OCI-LY1 (cell line): ENCODE data around the gene GOLGB1.
"Not testable (repeated sequence)": the region's sequence is repeated elsewhere in the genome, so short reads cannot be mapped to it uniquely, and the experiment has no call there.

Experiments used
- H2AFZ ChIP-seq: fragments of 200-600 bp; sonication (generic), shearing (Covaris generic); 2 replicates; pipeline ENCODE4 v1.6.0; 2014; ENCODE audit warnings: antibody characterized with exemption, mild to moderate bottlenecking, low read length
- H3F3A ChIP-seq: fragments of 200-600 bp; sonication (generic), shearing (Covaris generic); 2 replicates; pipeline ENCODE4 v1.6.0; 2014; ENCODE audit warnings: mild to moderate bottlenecking, antibody characterized with exemption, low read length, moderate library complexity; ENCODE audit not compliant: insufficient read depth
- H3K27ac ChIP-seq: fragments of 200-600 bp; sonication (generic); 2 replicates; pipeline ENCODE4 v1.5.1; 2014; ENCODE audit warnings: low read length, mixed run types, mild to moderate bottlenecking, low read depth; ENCODE audit not compliant: poor library complexity, severe bottlenecking
- H3K27me3 ChIP-seq: fragments of 200-600 bp; sonication (generic); 2 replicates; pipeline ENCODE4 v1.6.0; 2014; ENCODE audit warnings: antibody characterized with exemption, mild to moderate bottlenecking, low read length, moderate library complexity; ENCODE audit not compliant: insufficient read depth
- H3K36me3 ChIP-seq: fragments of 200-600 bp; sonication (generic); 2 replicates; pipeline ENCODE4 v1.6.1; 2014; ENCODE audit warnings: mild to moderate bottlenecking, antibody characterized with exemption, low read length, moderate library complexity, mixed read lengths; ENCODE audit not compliant: insufficient read depth
- H3K4me1 ChIP-seq: fragments of 200-600 bp; sonication (generic); 2 replicates; pipeline ENCODE4 v1.5.1; 2014; ENCODE audit warnings: mild to moderate bottlenecking, low read length, moderate library complexity; ENCODE audit not compliant: insufficient read depth, severe bottlenecking
- H3K4me2 ChIP-seq: fragments of 200-600 bp; sonication (generic), shearing (Covaris generic); 2 replicates; pipeline ENCODE4 v1.6.1; 2014; ENCODE audit warnings: low read length
- H3K4me3 ChIP-seq: fragments of 200-600 bp; sonication (generic); 2 replicates; pipeline ENCODE4 v1.5.1; 2014; ENCODE audit warnings: low read length, low read depth, mild to moderate bottlenecking, mixed read lengths; ENCODE audit not compliant: poor library complexity, severe bottlenecking
- H3K79me2 ChIP-seq: fragments of 200-600 bp; shearing (Covaris generic); 2 replicates; pipeline ENCODE4 v1.6.1; 2016; ENCODE audit warnings: mixed run types, low read length, mixed read lengths; ENCODE audit not compliant: insufficient read depth
- H3K9ac ChIP-seq: fragments of 200-600 bp; sonication (generic), shearing (Covaris generic); 2 replicates; pipeline ENCODE4 v1.6.1; 2014; ENCODE audit warnings: mild to moderate bottlenecking, low read length, mixed read lengths
- H3K9me2 ChIP-seq: fragments of 200-600 bp; sonication (generic), shearing (Covaris generic); 2 replicates; pipeline ENCODE4 v1.6.1; 2014; ENCODE audit warnings: low read depth, mild to moderate bottlenecking, low read length, mixed read lengths
- H3K9me3 ChIP-seq: fragments of 200-600 bp; shearing (Covaris generic); 2 replicates; pipeline ENCODE4 v1.6.1; 2014; ENCODE audit warnings: low read length, mixed read lengths
- H4K20me1 ChIP-seq: fragments of 200-600 bp; sonication (generic), shearing (Covaris generic); 2 replicates; pipeline ENCODE4 v1.6.0; 2016; ENCODE audit warnings: mild to moderate bottlenecking, low read length; ENCODE audit not compliant: insufficient read depth
- CTCF ChIP-seq: fragments of 200-600 bp; sonication (generic), shearing (Covaris generic); IDR thresholded peaks from 2 replicates; pipeline ENCODE4 v1.5.1; 2017; ENCODE audit warnings: mild to moderate bottlenecking, antibody characterized with exemption, low read length, moderate library complexity, mixed read lengths
- EZH2 ChIP-seq: fragments of 200-600 bp; sonication (generic), shearing (Covaris generic); IDR thresholded peaks from 2 replicates; pipeline ENCODE4 v1.8.0; 2017; ENCODE audit warnings: borderline replicate concordance, mixed run types, mild to moderate bottlenecking, antibody characterized with exemption, low read length, moderate library complexity, mixed read lengths

GOLGB1 gene

GRCh38 chr3:121794264-121794983 lies 44.9 kb upstream of the GOLGB1 start:
- no peak overlapping the region for H3K4me2 ChIP-seq
- H3K4me1 ChIP-seq = peaks cover 20% of the 10 kb centered on the region
- no peaks in the 10 kb centered on the region for H3K79me2 ChIP-seq
- H3F3A ChIP-seq = no peaks in the 10 kb centered on the region
- no peaks in the 10 kb centered on the region for H3K9me3 ChIP-seq
- H3K36me3 ChIP-seq = peaks cover 70% of the 10 kb centered on the region
- TF ChIP-seq CTCF (no peak), EZH2 (no peak)
- H3K27me3 ChIP-seq = no peaks in the 10 kb centered on the region
- H2AFZ ChIP-seq = no peak overlapping the region
- H3K9me2 ChIP-seq = no peaks in the 10 kb centered on the region
- no peaks in the 10 kb centered on the region for H4K20me1 ChIP-seq
- no peak overlapping the region for H3K4me3 ChIP-seq
- H3K9ac ChIP-seq = no peak overlapping the region
- H3K27ac ChIP-seq = no peak overlapping the region

- Histone ChIP-seq H3F3A (no peaks in the 10 kb centered on the region), H3K9me3 (no peaks in the 10 kb centered on the region), H3K9me2 (no peaks in the 10 kb centered on the region), H3K4me2 (no peak overlapping the region), H3K79me2 (no peaks in the 10 kb centered on the region), H3K4me1 (peaks cover 20% of the 10 kb centered on the region), H4K20me1 (no peaks in the 10 kb centered on the region), H3K27ac (no peak overlapping the region), H3K9ac (no peak overlapping the region), H3K36me3 (peaks cover 71% of the 10 kb centered on the region), H3K27me3 (no peaks in the 10 kb centered on the region), H3K4me3 (no peak overlapping the region), H2AFZ (no peak overlapping the region)
- no peak for TF ChIP-seq EZH2
Measured at GRCh38 chr3:121793078-121793477, 43.5 kb upstream of the GOLGB1 start.

GRCh38 chr3:121786485-121786884 lies 36.9 kb upstream of the GOLGB1 start:
- Histone ChIP-seq H4K20me1 (no peaks in the 10 kb centered on the region), H3K9ac (no peak overlapping the region), H3F3A (no peaks in the 10 kb centered on the region), H3K27ac (no peak overlapping the region), H3K9me3 (no peaks in the 10 kb centered on the region), H3K27me3 (no peaks in the 10 kb centered on the region), H3K79me2 (no peaks in the 10 kb centered on the region), H3K4me1 (no peaks in the 10 kb centered on the region), H2AFZ (no peak overlapping the region), H3K4me3 (no peak overlapping the region), H3K9me2 (no peaks in the 10 kb centered on the region), H3K4me2 (no peak overlapping the region), H3K36me3 (peaks cover 79% of the 10 kb centered on the region)
- TF ChIP-seq EZH2 (no peak), CTCF (no peak)

GRCh38 chr3:121782784-121783183 lies 33.2 kb upstream of the GOLGB1 start:
- not testable (repeated sequence) for H3K79me2 ChIP-seq, H4K20me1 ChIP-seq, H3K27me3 ChIP-seq, H3K9ac ChIP-seq, H3K4me1 ChIP-seq, H3K27ac ChIP-seq, H3K4me2 ChIP-seq, H3F3A ChIP-seq, H3K4me3 ChIP-seq, H3K9me2 ChIP-seq, H2AFZ ChIP-seq, H3K9me3 ChIP-seq
- peaks cover 84% of the 10 kb centered on the region for H3K36me3 ChIP-seq
